HUES48 (cell line): ENCODE measurements around the gene CNOT10.
"Not testable (repeated sequence)": the region's sequence is repeated elsewhere in the genome, so short reads cannot be mapped to it uniquely, and the experiment has no call there.

Experiments
- H3K27ac ChIP-seq: one replicate; pipeline ENCODE4 v1.7.0; 2013; ENCODE audit warnings: low read depth, low read length, inconsistent platforms
- H3K27me3 ChIP-seq: 2 replicates; pipeline ENCODE4 v1.6.1; 2013; ENCODE audit warnings: mild to moderate bottlenecking, low read length; ENCODE audit not compliant: control insufficient read depth, insufficient read depth
- H3K36me3 ChIP-seq: 2 replicates; pipeline ENCODE4 v1.6.1; 2013; ENCODE audit warnings: low read length; ENCODE audit not compliant: control insufficient read depth, insufficient read depth
- H3K4me1 ChIP-seq: 2 replicates; pipeline ENCODE4 v1.6.1; 2013; ENCODE audit warnings: mild to moderate bottlenecking, low read length; ENCODE audit not compliant: control insufficient read depth, insufficient read depth
- H3K4me3 ChIP-seq: 2 replicates; pipeline ENCODE4 v1.5.1; 2013; ENCODE audit warnings: mild to moderate bottlenecking, low read depth, low read length
- H3K9ac ChIP-seq: 2 replicates; pipeline ENCODE4 v1.6.1; 2013; ENCODE audit warnings: mild to moderate bottlenecking, low read depth, low read length, moderate library complexity
- H3K9me3 ChIP-seq: 2 replicates; pipeline ENCODE4 v1.6.1; 2013; ENCODE audit warnings: low read length; ENCODE audit not compliant: control insufficient read depth, insufficient read depth

Gene CNOT10

GRCh38 chr3:32662647-32663046 lies 22.3 kb upstream of the CNOT10 start:
- peaks cover 4% of the 10 kb centered on the region; the same call in 1 of the 2 replicates for H3K9me3 ChIP-seq
- H3K4me3 ChIP-seq, result no peak overlapping the region
- no peaks in the 10 kb centered on the region for H3K4me1 ChIP-seq
- no peak overlapping the region for H3K27ac ChIP-seq
- no peaks in the 10 kb centered on the region for H3K36me3 ChIP-seq
- H3K27me3 ChIP-seq, result no peaks in the 10 kb centered on the region
- H3K9ac ChIP-seq, result no peak overlapping the region

GRCh38 chr3:32664630-32665075 lies 20.3 kb upstream of the CNOT10 start:
- H3K27ac ChIP-seq, H3K4me3 ChIP-seq, H3K27me3 ChIP-seq, H3K9me3 ChIP-seq, H3K9ac ChIP-seq, H3K4me1 ChIP-seq, H3K36me3 ChIP-seq: not testable (repeated sequence)

GRCh38 chr3:32667072-32667582 lies 17.9 kb upstream of the CNOT10 start:
- Histone ChIP-seq H3K36me3 (no peaks in the 10 kb centered on the region), H3K9me3 (peaks cover 7% of the 10 kb centered on the region; the same call in 1 of the 2 replicates), H3K27ac (no peak overlapping the region), H3K9ac (no peak overlapping the region), H3K4me3 (no peak overlapping the region), H3K27me3 (no peaks in the 10 kb centered on the region), H3K4me1 (no peaks in the 10 kb centered on the region)

- H3K27me3 ChIP-seq, H3K9ac ChIP-seq, H3K36me3 ChIP-seq, H3K4me3 ChIP-seq, H3K4me1 ChIP-seq, H3K9me3 ChIP-seq, H3K27ac ChIP-seq: not testable (repeated sequence)
Observed at GRCh38 chr3:32669226-32669625, 15.8 kb upstream of the CNOT10 start.

GRCh38 chr3:32673730-32674129 lies 11.3 kb upstream of the CNOT10 start:
- H3K36me3 ChIP-seq, H3K9ac ChIP-seq, H3K27ac ChIP-seq, H3K4me1 ChIP-seq, H3K27me3 ChIP-seq, H3K9me3 ChIP-seq, H3K4me3 ChIP-seq: not testable (repeated sequence)

- no peak overlapping the region for H3K9ac ChIP-seq
- no peak overlapping the region for H3K27ac ChIP-seq
- H3K4me3 ChIP-seq, result no peak overlapping the region
- H3K27me3 ChIP-seq, result no peaks in the 10 kb centered on the region
- no peaks in the 10 kb centered on the region for H3K36me3 ChIP-seq
- 0 out of 2 replicates have a peak, but pooled peaks cover 3% of the 10 kb centered on the region for H3K9me3 ChIP-seq
- H3K4me1 ChIP-seq, result no peaks in the 10 kb centered on the region
Observed at GRCh38 chr3:32675164-32675563, 9.8 kb upstream of the CNOT10 start.

GRCh38 chr3:32675650-32676049 lies 9.3 kb upstream of the CNOT10 start:
- H3K36me3 ChIP-seq, result no peaks in the 10 kb centered on the region
- no peak overlapping the region for H3K9ac ChIP-seq
- H3K9me3 ChIP-seq, result 0 out of 2 replicates have a peak, but pooled peaks cover 3% of the 10 kb centered on the region
- no peak overlapping the region for H3K27ac ChIP-seq
- no peak overlapping the region for H3K4me3 ChIP-seq
- no peaks in the 10 kb centered on the region for H3K27me3 ChIP-seq
- no peaks in the 10 kb centered on the region for H3K4me1 ChIP-seq

GRCh38 chr3:32681811-32682210 lies 3.2 kb upstream of the CNOT10 start:
- no peaks in the 10 kb centered on the region for H3K27me3 ChIP-seq

GRCh38 chr3:32684029-32684799 lies 774 bp upstream of the CNOT10 start:
- Histone ChIP-seq H3K4me1 (peaks cover 21% of the 10 kb centered on the region), H3K9ac (no peak overlapping the region), H3K4me3 (peak overlapping the region; percentile 74), H3K27ac (peak overlapping the region; percentile 92), H3K27me3 (no peaks in the 10 kb centered on the region), H3K36me3 (peaks cover 6% of the 10 kb centered on the region), H3K9me3 (no peaks in the 10 kb centered on the region)

More at GRCh38 chr3:32681811-32682210, 3.2 kb upstream of the CNOT10 start:
- no peaks in the 10 kb centered on the region for H3K9me3 ChIP-seq
- peaks cover 18% of the 10 kb centered on the region for H3K4me1 ChIP-seq
- H3K9ac ChIP-seq, result no peak overlapping the region
- no peak overlapping the region for H3K27ac ChIP-seq
- H3K36me3 ChIP-seq, result no peaks in the 10 kb centered on the region; the same call in 1 of the 2 replicates
- no peak overlapping the region for H3K4me3 ChIP-seq

GRCh38 chr3:32685543-32686185 lies 676 bp downstream of the CNOT10 start:
- no peaks in the 10 kb centered on the region for H3K27me3 ChIP-seq
- no peaks in the 10 kb centered on the region for H3K9me3 ChIP-seq
- peaks cover 21% of the 10 kb centered on the region for H3K4me1 ChIP-seq
- H3K9ac ChIP-seq, result peak overlapping the region; percentile 36
- H3K27ac ChIP-seq, result peak overlapping the region; percentile 92
- H3K36me3 ChIP-seq, result peaks cover 6% of the 10 kb centered on the region
- H3K4me3 ChIP-seq, result peak overlapping the region; percentile 74

- H3K36me3 ChIP-seq, result peaks cover 6% of the 10 kb centered on the region
- no peaks in the 10 kb centered on the region for H3K27me3 ChIP-seq
- H3K4me1 ChIP-seq, result peaks cover 21% of the 10 kb centered on the region
- H3K27ac ChIP-seq, result no peak overlapping the region
- peak overlapping the region; percentile 74 for H3K4me3 ChIP-seq
- no peaks in the 10 kb centered on the region for H3K9me3 ChIP-seq
- H3K9ac ChIP-seq, result no peak overlapping the region
Observed at GRCh38 chr3:32686713-32687112, 1.7 kb downstream of the CNOT10 start.
